HepG2 (cell line): ENCODE measurements around the gene CBX2. TPM values are rescaled to one million over a fixed set of nuclear protein-coding genes. Genes with fewer than 3 reads are reported as not detected.

Experiments used
- ATF7-NPFF ChIP-seq: sonication (generic); formaldehyde crosslinking; IDR thresholded peaks from 2 replicates; pipeline ENCODE4 v1.8.1; 2023; ENCODE audit warnings: mild to moderate bottlenecking, low read depth, missing genetic modification reagents, moderate library complexity
- BCL3 ChIP-seq: sonication (generic); formaldehyde crosslinking; IDR thresholded peaks from 2 replicates; pipeline ENCODE4 v1.5.1; 2020; ENCODE audit warnings: mild to moderate bottlenecking, missing genetic modification reagents, moderate library complexity
- ELF4 ChIP-seq: sonication (generic); formaldehyde crosslinking; IDR thresholded peaks from 2 replicates; pipeline ENCODE4 v1.5.0; 2020; ENCODE audit warnings: missing genetic modification reagents, mild to moderate bottlenecking, moderate library complexity, borderline replicate concordance
- FOXA3 ChIP-seq: IDR thresholded peaks from 2 replicates; pipeline ENCODE4 v1.6.1; 2016; ENCODE audit warnings: missing genetic modification reagents, missing compliant biosample characterization
- GATAD2A ChIP-seq: IDR thresholded peaks from 2 replicates; pipeline ENCODE4 v1.6.1; 2016
- GLMP ChIP-seq: sonication (generic); formaldehyde crosslinking; IDR thresholded peaks from 2 replicates; pipeline ENCODE4 v1.9.0; 2021; ENCODE audit warnings: missing genetic modification reagents, mild to moderate bottlenecking, borderline replicate concordance
- KDM5B ChIP-seq: sonication (generic); formaldehyde crosslinking; IDR thresholded peaks from 2 replicates; pipeline ENCODE4 v1.4.0; 2020; ENCODE audit warnings: missing genetic modification reagents, mild to moderate bottlenecking, borderline replicate concordance
- MLLT10 ChIP-seq: sonication (generic); formaldehyde crosslinking; IDR thresholded peaks from 2 replicates; pipeline ENCODE4 v1.4.0; 2020; ENCODE audit warnings: missing genetic modification reagents
- NCOA1 ChIP-seq: sonication (generic); formaldehyde crosslinking; IDR thresholded peaks from 2 replicates; pipeline ENCODE4 v1.9.0; 2021; ENCODE audit warnings: missing genetic modification reagents
- NFE2 ChIP-seq: sonication (generic); formaldehyde crosslinking; IDR thresholded peaks from 2 replicates; pipeline ENCODE4 v1.4.0; 2020; ENCODE audit warnings: missing genetic modification reagents
- PAF1 ChIP-seq: IDR thresholded peaks from 2 replicates; pipeline ENCODE4 v1.6.1; 2016; ENCODE audit warnings: missing genetic modification reagents, missing compliant biosample characterization
- POLR2AphosphoS5 ChIP-seq: IDR thresholded peaks from 2 replicates; pipeline ENCODE4 v1.6.1; 2012; ENCODE audit warnings: low read depth, low read length
- SNAI1 ChIP-seq: sonication (generic); formaldehyde crosslinking; IDR thresholded peaks from 2 replicates; pipeline ENCODE4 v1.5.0; 2020; ENCODE audit warnings: mild to moderate bottlenecking, missing genetic modification reagents, borderline replicate concordance
- TBX2 ChIP-seq: sonication (generic); formaldehyde crosslinking; IDR thresholded peaks from 2 replicates; pipeline ENCODE4 v1.5.0; 2020; ENCODE audit warnings: missing genetic modification reagents, mild to moderate bottlenecking, borderline replicate concordance
- USF2 ChIP-seq, 2 experiments: sonication (generic) in 1 of 2; formaldehyde crosslinking in 1 of 2; IDR thresholded peaks; 2 replicates each; pipeline versions ENCODE4 v1.5.1 to v1.6.1; 2011 to 2020; ENCODE audit warnings: borderline replicate concordance in 1 of 2, low read depth in 1 of 2, low read length in 1 of 2, mild to moderate bottlenecking in 1 of 2, missing genetic modification reagents in 1 of 2, moderate library complexity in 1 of 2
- ZNF225 ChIP-seq: sonication (generic); formaldehyde crosslinking; IDR thresholded peaks from 2 replicates; pipeline ENCODE4 v1.4.0; 2020; ENCODE audit warnings: mild to moderate bottlenecking, missing genetic modification reagents
- ZNF34 ChIP-seq: sonication (generic); formaldehyde crosslinking; IDR thresholded peaks from 2 replicates; pipeline ENCODE4 v1.4.0; 2020; ENCODE audit warnings: mild to moderate bottlenecking, missing genetic modification reagents, borderline replicate concordance
- ZNF512B ChIP-seq: sonication (generic); formaldehyde crosslinking; IDR thresholded peaks from 2 replicates; pipeline ENCODE4 v1.5.1; 2020; ENCODE audit warnings: missing genetic modification reagents, mild to moderate bottlenecking, borderline replicate concordance
- ZNF619 ChIP-seq: sonication (generic); formaldehyde crosslinking; IDR thresholded peaks from 2 replicates; pipeline ENCODE4 v1.4.0; 2020; ENCODE audit warnings: mild to moderate bottlenecking, missing genetic modification reagents
- ZNF7 ChIP-seq: IDR thresholded peaks from 2 replicates; pipeline ENCODE4 v1.6.1; 2016; ENCODE audit warnings: missing biosample characterization, missing genetic modification reagents
- ZNF850 ChIP-seq: sonication (generic); formaldehyde crosslinking; conservative IDR thresholded peaks from 2 replicates; pipeline ENCODE4 v1.9.0; 2021; ENCODE audit warnings: mild to moderate bottlenecking, missing genetic modification reagents
- polyA plus RNA-seq, 8 experiments: library from polyadenylated mRNA; depleted of rRNA in 3 of 8; stranded (reverse) in 7 of 8; unstranded in 1 of 8; fragments of >200 nt; fragmentation: Illumina TruSeq in 4 of 8; extraction: Trizol in 4 of 8; gene quantifications; 2 replicates each; pipeline versions ENCODE4 v1.2.1 to v1.2.3, GENCODE V29; 2011 to 2016; ENCODE audit warnings: low read depth in 4 of 8, missing spikeins in 1 of 8, mixed read lengths in 1 of 8; ENCODE audit not compliant: insufficient read depth in 1 of 8
- total RNA-seq, 5 experiments: library from RNA; depleted of rRNA; stranded (reverse); fragments of >200 nt; fragmentation: Illumina TruSeq; extraction: Trizol; gene quantifications; 2 replicates each; pipeline ENCODE4 v1.2.3, GENCODE V29; 2016; ENCODE audit warnings: low read depth in 1 of 5

Gene CBX2
- total and polyA plus RNA-seq, 2 of the 13 experiments (the other 11 are each of a cell fraction or from before 2014, with no cell fraction given), result 14.5 to 31.1 TPM

GRCh38 chr17:79741751-79742588 is 36.0 kb upstream of the CBX2 start (continued):
- TF ChIP-seq ZNF7 (CRISPR knock-in tag) (no peak), MLLT10 (no peak), SNAI1 (CRISPR knock-in tag) (0 out of 2 replicates have a peak, but pooled peaks have one; percentile 9), NCOA1 (CRISPR knock-in tag) (peak; percentile 30; the same call in 1 of the 2 replicates), FOXA3 (CRISPR knock-in tag) (peak; percentile 39; the same call in 1 of the 2 replicates), ZNF34 (CRISPR knock-in tag) (no peak; the same call in 1 of the 2 replicates), ZNF225 (CRISPR knock-in tag) (no peak), KDM5B (CRISPR knock-in tag) (peak; percentile 70; the same call in 1 of the 2 replicates), NFE2 (CRISPR knock-in tag) (no peak), ZNF619 (CRISPR knock-in tag) (0 out of 2 replicates have a peak, but pooled peaks have one; percentile 27), ZNF850 (CRISPR knock-in tag) (no peak), ZNF512B (CRISPR knock-in tag) (peak; percentile 96), ELF4 (no peak), TBX2 (CRISPR knock-in tag) (peak; percentile 69; the same call in 1 of the 2 replicates), GLMP (CRISPR knock-in tag) (no peak), PAF1 (no peak), USF2 (IDR thresholded peaks at IDR 0.05; ENCODE audit: low read depth, low read length) (no peak), USF2 (CRISPR knock-in tag; IDR thresholded peaks at IDR 0.05; ENCODE audit: borderline replicate concordance) (no peak), GATAD2A (peak; percentile 58; the same call in 1 of the 2 replicates), BCL3 (CRISPR knock-in tag) (peak; percentile 94; the same call in 1 of the 2 replicates), POLR2AphosphoS5 (no peak), ATF7-NPFF (CRISPR knock-in tag) (peak; percentile 44)
